ENCODE data around the gene MYO16.

MYO16 gene

DNA sequence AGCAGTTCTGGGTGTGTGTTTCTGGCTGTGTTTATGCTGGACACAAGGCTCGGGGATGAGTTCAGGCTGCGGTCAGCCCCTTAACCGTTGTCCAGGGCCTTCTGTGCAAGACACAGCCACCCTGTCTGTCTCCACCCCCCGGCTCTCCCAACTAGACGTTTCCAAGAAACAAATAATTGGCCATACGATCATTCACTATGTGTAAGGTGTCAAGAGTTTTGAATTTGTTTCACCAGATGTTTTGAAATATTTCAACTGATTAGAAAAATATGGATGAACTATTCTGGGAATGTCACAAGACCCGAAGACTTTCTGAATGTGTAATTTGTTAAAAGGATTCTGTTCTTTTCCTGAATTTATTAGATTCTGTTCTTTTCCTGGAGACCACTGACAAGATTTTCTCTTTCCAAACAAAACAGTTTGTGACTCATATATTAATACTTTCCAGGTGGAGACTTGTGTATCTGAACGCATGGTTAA is 318.2 kb downstream of the MYO16 start:
- DNase-seq = no peak

DNA sequence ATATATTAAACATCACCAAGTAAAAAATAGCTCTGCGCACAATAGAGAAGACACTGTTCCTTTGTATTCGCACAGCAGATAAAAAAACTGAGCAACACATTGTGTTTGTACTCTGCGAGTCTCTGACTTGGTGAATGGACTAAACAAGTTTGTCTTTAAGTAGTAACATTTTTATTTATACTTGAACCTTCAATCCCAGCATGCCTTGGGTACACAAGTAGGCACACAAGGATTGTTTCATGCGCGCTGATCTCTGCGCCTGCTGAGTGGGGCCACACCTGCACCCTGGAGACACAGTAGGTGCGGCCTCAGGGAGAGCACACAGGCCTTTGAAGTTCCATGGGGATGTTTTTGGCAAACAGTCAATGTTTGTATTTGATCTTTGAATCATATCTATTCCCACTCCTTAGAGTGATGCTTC is 318.9 kb downstream of the MYO16 start:
- no peak for DNase-seq

DNA sequence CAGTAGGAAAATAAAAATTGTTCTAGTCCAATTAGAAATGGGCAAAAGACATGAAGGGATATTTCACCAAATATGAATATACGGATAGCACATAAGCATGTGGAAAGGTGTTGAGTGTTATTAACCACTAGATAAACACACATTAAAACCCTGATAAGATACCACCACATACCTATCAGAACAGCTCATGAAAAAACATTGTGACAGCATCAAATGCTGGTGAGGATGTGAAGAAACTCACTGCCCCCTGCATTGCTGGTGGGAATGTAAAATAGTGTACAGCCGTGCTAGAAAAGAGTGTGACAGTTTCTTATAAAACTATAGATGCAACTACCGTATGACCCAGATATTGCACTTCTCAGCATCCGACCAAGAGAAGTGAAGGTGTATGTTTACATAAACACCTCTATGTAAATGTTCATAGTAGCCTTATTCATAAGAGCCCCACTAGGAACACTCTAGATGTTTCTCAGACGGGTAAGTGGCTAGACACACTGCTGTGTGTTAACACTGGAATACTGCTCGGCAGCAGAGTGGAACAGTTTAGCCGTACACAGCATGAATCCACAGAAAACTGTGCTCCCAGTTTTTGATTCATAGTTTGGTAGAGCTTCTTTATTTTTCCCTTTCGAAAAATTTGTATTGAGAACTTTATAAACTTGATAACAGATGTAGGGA is 321.1 kb downstream of the MYO16 start:
- no peak for DNase-seq

DNA sequence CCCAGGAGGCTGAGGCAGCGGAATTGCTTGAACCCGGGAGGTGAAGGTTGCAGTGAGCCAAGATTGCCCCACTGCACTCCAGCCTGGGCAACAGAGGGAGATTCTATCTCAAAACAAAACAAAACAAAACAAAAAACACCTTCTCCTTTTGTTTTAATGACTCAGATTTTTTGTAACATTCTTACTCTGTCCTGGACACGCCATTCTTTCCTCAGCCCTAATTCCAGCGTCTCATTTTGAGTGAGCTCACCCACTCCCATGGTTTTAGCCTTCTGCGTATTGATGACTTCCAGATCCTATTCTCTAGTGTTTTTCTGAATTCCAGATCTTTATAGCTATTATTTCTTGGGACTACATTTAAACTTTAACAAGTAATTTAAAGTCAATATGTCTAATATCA is 326.3 kb downstream of the MYO16 start:
- no peak for DNase-seq

DNA sequence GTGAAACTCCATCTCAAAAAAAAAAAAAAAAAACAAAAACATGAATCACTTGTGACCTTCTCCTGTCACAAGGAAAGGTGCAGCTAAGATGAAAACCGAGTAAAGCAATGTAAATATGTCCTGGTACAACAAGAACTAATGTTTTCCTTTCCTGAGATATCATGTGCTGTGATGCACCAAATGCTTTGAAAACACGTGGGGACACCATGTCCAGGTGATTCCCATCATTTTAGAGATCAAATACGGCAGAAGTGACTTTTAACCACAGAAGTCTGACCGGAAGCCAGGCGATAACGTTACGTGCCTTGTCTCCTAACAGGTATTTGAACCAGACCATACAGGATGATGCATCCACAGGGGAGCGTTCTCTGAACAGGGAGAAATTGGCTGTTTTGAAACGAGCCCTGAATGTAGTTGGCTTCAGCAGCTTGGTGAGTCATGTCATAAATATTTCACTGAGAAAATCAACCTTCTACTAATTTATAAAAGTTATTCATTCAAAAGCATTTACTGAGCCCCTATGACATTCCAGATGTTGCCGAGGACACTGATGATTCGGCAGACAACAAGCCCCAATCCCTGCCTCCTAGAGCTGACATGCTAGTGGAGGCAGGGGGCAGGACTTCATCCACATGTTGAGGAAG is 328.1 kb downstream of the MYO16 start:
- DNase-seq = no peak

DNA sequence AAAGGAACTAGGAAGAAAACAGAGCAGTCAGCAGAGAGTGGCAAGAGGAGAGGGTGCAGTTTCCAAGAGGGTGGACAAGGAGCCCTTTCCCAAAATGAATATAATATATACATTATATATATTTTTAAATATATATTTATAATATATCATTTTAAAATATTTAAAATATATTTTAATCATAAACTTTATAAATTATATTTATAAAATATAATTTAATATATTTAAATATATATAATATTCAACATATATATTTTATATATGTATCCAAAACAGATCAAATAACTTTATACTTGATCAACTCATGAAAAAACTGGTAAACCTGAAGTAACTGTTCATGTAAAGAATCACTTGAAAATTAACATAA is 328.6 kb downstream of the MYO16 start:
- DNase-seq = no peak

DNA sequence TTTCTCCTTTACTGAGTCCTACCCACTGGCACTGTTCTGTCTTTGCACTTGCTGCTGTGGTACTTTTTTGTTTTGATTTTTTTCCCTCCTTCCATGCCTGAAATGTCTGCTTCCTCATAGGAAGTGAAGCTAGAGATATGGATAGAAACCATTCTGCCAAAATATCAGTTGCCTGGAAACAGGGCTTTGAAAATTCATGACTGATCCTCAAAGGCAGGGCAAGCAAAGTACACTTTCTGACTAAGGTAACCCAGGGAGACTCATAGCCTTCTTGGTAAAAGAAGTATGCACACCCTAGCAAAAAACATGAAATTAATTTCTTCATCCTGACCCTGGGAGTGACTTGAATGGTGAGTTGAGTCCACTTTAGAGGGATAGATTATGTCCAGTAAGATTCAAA is 329.8 kb downstream of the MYO16 start:
- no peak for DNase-seq

DNA sequence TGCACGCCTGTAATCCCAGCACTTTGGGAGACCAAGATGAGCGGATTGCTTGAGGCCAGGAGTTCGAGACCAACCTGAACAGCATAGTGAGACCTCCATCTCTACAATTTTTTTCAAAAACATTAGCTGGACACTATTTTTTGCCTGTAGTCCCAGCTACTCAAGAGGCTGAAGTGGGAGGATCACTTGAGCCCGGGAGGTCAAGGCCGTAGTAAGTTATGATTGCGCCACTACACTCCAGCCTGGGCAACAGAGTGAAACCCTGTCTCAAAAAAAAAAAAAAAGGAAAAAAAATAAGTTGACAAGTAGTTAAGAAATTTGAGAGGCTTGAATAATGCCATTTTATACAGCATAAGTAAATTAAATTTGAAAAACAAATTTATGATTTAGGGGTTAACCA is 330.6 kb downstream of the MYO16 start:
- DNase-seq = no peak

DNA sequence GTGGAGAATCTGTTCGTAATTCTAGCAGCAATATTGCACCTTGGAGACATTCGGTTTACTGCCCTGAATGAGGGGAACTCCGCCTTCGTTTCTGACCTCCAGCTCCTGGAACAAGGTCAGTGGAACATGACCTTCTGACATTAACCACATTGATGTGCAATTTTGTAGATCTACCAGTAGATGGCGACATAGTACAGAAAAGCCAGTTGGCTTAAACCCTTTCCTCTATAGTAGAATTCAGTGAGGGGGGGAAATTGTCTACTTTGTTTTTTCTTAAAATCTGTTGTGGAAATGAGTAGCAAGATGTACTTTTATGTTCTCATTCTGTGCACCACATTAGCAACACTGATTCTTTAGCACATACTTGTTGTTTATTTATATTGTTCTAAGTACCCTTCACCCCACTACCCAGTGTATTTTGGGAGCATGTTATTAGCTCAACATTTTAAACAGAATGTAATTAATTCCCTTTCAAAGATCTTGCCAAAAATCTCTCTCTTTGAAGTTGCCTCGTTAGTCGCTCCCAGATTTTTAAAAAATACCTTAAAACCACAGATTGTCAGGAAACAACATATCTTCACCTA is 332.2 kb downstream of the MYO16 start:
- DNase-seq = peak; percentile 77

DNA sequence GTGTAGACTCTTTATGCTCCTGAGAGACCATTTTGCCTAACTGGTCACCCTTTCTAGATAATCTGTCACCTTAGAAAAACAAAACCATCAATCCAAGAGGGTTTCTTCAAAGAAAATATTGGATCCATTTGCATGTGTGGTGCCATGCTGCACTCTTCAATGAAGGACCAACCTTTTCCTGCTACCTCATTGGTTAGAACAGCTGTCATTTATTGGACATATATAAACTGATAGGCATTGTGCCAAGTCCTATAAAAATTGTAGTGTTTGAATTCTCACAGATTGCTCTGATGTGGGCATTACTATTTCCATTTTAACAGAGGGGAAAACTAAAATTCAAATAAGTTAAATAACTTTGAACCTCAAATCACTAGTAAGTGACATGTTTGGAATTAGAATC is 333.2 kb downstream of the MYO16 start:
- DNase-seq = peak; percentile 42

DNA sequence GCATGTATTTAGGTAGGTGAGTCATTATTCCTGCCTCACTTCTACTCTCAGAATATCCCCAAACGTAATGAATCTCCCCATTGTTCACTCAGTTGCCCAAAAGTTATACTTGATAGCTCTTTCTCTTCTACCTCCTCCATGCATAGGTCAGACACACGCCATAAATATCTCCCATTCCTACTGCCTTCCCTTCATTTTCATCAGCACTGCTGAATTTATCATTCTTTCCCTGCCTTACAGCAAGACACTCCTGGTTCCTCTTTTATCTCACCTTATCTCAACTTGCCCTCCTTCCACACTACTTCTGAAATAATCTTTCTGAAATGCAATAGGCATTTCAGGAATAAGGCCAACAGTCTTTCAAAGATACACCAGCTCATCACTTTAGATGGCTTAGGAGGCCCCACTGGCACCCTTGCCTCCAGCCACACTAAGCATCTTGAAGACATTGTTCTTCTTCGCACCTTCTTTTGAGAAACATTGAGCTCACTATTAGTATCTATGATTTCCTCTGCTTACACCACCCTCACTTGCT is 333.9 kb downstream of the MYO16 start:
- DNase-seq = no peak

DNA sequence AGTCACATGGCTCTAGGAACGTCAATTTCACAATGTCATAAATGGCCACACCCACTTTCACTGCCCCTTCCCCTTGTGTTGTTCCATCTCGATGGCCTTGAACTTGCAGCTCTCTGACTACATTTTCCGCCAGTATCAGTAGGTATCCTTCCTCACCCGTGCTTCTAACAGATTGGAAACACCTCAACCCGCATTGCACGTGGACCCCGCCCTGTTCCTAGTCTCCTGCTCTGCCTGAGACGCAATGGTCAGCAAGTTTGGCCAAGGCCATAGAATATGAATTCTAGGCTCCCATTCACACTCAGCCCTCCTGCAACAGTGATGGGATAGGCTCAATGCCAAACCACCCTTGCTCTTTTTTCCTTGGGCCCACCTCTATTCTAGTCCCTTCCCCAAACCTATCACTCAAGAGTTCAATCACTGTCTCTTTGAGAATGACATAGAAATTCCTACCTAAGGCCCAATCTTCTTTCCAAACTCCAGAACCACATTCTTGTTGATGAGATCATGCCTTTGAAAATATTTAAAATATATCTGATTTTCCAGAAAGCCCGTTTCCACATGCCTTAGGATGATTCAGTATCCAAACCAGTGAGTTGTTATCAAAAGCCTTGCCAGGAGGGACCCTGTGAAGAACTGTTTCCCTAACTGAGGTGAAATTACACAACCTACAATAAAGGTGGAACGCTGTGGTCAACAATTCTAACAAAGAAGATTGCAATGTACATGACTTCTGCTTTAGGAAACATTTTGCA is 334.6 kb downstream of the MYO16 start:
- no peak for DNase-seq

DNA sequence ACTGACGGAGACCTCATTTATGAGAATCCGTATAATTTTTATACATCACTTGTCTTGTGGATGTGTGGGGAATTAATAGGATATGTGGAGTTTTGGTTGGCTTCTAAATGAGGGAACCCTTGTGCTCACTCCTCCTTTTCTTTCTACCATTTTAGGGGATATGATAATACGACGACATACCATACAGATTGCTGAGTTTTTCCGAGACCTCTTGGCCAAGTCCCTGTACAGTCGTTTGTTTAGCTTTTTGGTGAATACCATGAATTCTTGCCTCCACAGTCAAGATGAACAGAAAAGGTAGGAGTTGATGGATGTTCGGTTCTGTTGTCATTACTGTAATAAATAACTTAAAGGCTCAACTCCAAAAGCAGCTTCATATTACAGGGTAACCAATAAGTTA is 335.2 kb downstream of the MYO16 start:
- DNase-seq = no peak

DNA sequence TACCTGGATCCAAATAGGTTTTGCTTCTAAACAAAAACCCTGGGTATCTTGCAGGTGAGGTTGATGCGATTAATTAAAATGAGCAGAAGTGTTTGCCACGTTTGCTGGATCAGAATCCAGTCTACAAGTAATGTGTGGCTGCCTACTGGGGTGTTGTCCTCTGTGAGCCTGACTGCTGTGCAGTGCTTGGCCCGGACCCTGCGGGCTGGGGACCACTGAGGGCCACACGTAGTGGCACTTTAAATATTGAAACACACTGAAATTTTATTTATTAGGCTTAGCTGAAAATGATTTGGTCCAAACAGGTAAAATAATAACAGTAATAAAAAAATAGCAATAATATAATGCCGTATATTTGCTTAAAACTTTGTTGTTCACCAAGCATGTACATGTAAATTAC is 338.0 kb downstream of the MYO16 start:
- DNase-seq = no peak

DNA sequence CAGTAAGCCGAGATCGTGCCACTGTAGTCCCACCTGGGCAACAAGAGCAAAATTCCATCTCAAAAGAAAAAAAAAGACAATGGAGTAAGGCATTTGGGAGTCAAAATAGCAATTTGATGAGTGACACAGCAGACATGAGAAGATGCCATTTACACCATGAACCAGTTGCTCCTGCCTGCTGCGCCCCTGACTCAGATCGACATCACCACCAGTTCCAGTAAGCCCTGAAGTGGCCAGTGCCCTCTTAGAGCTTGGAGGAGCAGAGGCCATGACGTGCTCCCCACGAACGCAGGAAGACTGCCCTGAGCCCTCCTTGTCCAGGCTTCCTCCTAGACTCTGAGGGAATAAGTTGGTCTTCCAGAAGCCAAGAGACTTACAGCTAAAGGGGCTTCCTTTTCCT is 339.2 kb downstream of the MYO16 start:
- DNase-seq = no peak

DNA sequence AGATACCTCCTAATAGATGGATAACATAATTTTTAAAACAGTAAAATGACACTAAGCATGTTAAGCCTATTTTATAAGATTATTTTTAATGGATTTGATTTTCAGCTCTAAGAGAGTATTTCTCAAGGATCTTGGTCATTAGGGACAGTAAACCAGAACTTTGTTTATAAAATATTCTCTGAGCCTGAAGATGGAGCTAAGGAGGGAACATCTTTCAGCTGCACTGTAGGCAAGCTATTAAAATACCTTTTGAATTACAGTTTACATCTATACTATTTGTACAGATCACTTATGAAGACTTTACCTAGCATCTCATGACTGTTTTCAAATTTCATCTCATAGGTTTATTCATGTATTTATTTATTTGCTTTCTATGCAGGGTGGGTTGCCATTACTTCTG is 345.3 kb downstream of the MYO16 start:
- no peak for DNase-seq

DNA sequence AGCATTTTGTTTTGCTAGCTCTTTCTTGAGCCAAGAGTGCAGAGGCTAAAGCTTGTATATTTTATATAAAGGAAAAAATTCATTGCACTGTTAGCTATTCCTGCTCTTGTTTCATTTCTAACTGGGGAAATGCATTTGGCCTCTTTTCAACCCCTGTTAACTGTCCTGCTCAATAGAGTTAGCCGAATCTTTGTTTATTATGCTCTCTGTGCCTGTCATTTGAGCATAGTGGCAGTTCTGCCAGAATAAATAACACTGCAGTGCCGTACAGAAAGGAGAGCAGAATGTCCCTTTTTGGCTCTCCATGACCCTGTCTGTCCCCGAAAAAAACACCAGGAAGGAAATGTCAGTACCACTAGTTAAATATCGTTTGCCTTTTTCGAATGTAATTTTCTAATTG is 350.8 kb downstream of the MYO16 start:
- DNase-seq = no peak

DNA sequence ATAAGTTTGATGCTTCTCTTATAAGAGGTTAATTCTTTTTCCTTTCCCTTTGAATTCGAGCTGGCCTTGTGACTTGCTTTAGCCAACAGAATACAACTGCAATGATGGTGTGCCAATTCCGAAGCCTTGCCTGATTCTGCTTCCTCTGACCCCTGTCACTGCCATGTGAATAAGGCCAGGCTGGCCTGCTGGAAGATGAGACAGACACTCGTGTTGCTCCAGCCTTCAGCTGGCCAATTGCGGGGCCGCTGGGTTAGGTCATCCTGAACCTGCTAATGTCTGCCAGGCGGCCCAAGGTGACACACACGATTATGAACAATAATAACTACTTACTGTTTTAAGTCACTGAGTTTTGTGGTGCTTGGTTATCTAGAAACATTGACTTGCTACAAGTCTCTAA is 352.0 kb downstream of the MYO16 start:
- no peak for DNase-seq

DNA sequence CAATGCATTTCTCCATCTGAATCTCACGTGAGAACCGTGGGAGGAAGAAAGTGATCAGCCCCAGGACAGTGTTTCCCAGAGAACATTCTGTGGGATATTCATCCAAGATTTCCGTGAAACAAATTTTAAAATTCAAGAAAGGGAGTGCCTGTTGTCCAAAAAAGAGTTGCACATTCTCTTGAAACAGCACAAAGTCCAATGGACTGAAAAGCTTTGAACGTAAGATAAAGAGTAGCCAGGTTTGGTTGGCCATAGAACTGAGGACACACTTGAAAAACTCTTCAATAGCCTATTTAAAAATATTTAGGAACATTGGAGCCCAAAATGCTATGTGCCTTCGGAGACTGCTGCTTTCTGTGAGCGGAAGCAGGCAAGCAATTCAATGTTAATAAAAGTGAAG is 353.9 kb downstream of the MYO16 start:
- DNase-seq = no peak

DNA sequence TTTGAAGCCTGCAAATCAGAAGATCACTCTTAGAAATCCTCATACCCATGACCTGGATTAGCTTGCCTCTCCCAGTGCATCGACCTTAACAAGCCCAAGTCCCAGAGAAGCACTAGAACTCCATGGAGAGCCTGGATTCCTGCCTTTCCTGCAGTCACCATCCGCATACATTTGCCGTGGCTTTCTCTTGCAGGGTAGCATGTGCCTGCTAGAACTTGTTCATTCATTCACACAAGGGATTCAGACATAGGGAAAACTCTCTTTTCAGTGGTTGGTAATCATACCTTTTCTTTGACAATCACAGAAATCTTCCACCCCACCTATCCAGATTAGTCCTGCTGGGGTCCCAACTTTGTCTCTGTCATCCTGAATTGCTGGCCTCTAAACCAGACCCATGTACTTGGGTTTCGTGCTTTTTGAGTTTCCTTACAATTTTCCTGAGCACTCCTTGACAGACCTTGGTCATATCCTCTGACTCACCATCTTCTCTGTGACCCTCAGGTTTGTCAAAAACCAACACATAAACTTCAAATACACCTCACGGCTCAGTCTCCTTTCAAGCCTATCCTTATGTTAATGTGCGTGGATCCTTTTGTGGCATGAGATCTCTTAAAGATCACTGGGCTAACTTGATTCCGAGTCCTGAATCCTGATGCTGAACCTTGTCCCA is 355.0 kb downstream of the MYO16 start:
- DNase-seq = no peak

DNA sequence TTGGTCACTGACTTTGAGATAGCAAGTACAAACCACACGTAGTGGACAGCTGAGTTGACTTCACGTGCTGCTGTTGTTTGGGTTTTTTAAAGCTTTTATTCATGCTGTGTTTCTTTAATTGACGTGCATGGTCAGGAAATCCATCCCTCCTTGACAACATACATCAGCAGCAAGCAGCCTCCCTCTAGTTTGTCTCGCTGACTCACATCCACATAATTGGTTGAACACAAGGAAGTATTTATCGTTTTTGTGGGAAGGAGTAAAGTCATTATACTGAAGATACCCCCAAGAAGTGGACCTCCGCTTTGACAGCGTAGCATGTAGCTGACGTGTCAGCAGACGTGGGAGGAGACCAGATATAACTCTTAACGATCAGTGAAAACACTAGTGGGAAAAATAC is 355.8 kb downstream of the MYO16 start:
- no peak for DNase-seq

DNA sequence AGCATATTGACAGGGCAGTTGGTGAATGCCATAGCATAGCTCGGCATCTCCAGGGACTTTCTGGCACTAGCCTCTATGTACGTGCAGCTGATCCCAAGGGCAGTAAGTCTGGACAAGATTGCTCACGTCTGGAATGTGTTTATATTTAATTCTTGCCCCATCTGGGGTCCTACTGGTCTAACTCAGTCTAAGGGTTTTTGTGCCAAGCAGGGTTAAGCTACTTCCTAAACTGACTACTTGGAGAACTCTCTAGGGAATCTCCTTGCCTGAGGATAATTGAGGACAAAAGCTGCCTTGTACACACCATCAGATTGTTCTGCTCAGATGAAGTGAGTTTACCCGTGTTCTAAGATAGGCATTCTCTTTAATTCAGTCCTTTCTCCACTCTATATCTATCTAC is 358.1 kb downstream of the MYO16 start:
- no peak for DNase-seq

DNA sequence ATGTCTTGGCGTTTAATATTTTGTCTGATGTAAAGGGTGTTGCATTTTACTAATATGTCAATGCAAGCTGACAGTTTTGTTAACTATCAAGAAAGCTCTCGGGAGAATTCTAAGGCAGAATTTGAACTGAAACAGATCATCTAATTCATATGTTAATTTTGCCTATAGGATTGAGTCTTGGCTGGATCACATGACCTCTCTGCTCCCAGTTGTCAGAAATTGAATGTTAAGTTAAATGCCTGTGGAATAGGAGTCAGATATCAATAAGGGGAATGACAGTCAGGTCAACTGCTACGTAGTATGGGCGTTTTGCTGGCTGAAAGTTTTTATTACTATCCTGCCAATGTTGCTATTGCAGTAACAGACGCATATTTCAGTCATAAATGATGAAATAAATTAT is 358.5 kb downstream of the MYO16 start:
- DNase-seq = no peak
